HEK293T (cell line): ENCODE results near the gene ROR1.

Experiments used
- BHLHE40 ChIP-seq: fragments of 450-650 bp; IDR thresholded peaks from 2 replicates; pipeline ENCODE4 v1.6.1; 2016; ENCODE audit warnings: mild to moderate bottlenecking, moderate library complexity, borderline replicate concordance
- CTBP1 ChIP-seq: fragments of 450-650 bp; IDR thresholded peaks from 2 replicates; pipeline ENCODE4 v1.6.1; 2016; ENCODE audit warnings: borderline replicate concordance
- ELF4 ChIP-seq: fragments of 450-650 bp; IDR thresholded peaks from 2 replicates; pipeline ENCODE4 v1.6.1; 2017; ENCODE audit warnings: antibody characterized with exemption
- FOXK2 ChIP-seq: fragments of 450-650 bp; IDR thresholded peaks from 2 replicates; pipeline ENCODE4 v1.6.1; 2016; ENCODE audit warnings: mild to moderate bottlenecking
- FOXM1 ChIP-seq: fragments of 450-650 bp; IDR thresholded peaks from 2 replicates; pipeline ENCODE4 v1.6.1; 2017; ENCODE audit warnings: mild to moderate bottlenecking, borderline replicate concordance
- HDGF ChIP-seq: fragments of 450-650 bp; IDR thresholded peaks from 2 replicates; pipeline ENCODE4 v1.6.1; 2017; ENCODE audit warnings: antibody characterized with exemption, borderline replicate concordance
- L3MBTL2 ChIP-seq: fragments of 450-650 bp; conservative IDR thresholded peaks from 2 replicates; pipeline ENCODE4 v1.6.1; 2016; ENCODE audit warnings: mild to moderate bottlenecking
- LEF1 ChIP-seq: fragments of 450-650 bp; IDR thresholded peaks from 2 replicates; pipeline ENCODE4 v1.6.1; 2017; ENCODE audit warnings: mild to moderate bottlenecking, borderline replicate concordance
- NFRKB ChIP-seq: fragments of 450-650 bp; IDR thresholded peaks from 2 replicates; pipeline ENCODE4 v1.6.1; 2016; ENCODE audit warnings: mild to moderate bottlenecking, moderate library complexity
- PKNOX1 ChIP-seq: fragments of 450-650 bp; IDR thresholded peaks from 2 replicates; pipeline ENCODE4 v1.6.1; 2016
- SP1 ChIP-seq: fragments of 450-650 bp; IDR thresholded peaks from 2 replicates; pipeline ENCODE4 v1.6.1; 2017
- SUZ12 ChIP-seq: fragments of 450-650 bp; IDR thresholded peaks from 2 replicates; pipeline ENCODE4 v1.6.1; 2016; ENCODE audit warnings: mild to moderate bottlenecking
- TARDBP ChIP-seq: fragments of 450-650 bp; IDR thresholded peaks from 2 replicates; pipeline ENCODE4 v1.6.1; 2016
- ZNF384 ChIP-seq: fragments of 450-650 bp; IDR thresholded peaks from 2 replicates; pipeline ENCODE4 v1.6.1; 2016

- no peak for TF ChIP-seq LEF1
- no peak for TF ChIP-seq TARDBP
- TF ChIP-seq FOXK2: no peak
- no peak for TF ChIP-seq FOXM1
- TF ChIP-seq L3MBTL2: no peak
- no peak for TF ChIP-seq HDGF
- no peak for TF ChIP-seq PKNOX1
- TF ChIP-seq SUZ12: no peak
- TF ChIP-seq NFRKB: no peak
- TF ChIP-seq ELF4: no peak
- no peak for TF ChIP-seq BHLHE40
- TF ChIP-seq ZNF384: no peak
- TF ChIP-seq SP1: no peak
- TF ChIP-seq CTBP1: no peak
These were observed 194.1 kb downstream of the ROR1 start for GRCh38 chr1:63967901-63968300.
